BJ (cell line): Measurements from ENCODE around the gene DIAPH1. TPM values are rescaled to one million over a fixed set of nuclear protein-coding genes. Genes with fewer than 3 reads are reported as not detected.

Experiments used
- CTCF ChIA-PET: fragments of 350-600 bp; formaldehyde crosslinking; extraction: SDS; loops from one replicate; lab custom pipeline; 2021; ENCODE audit warnings: antibody characterized with exemption, inconsistent platforms; lab: Yijun Ruan, JAX
- POLR2A ChIA-PET: fragments of 300-600 bp; sonication (Branson Sonifier 250); formaldehyde crosslinking; extraction: SDS; loops from one replicate; lab custom pipeline; 2021; ENCODE audit warnings: antibody characterized with exemption; lab: Charles Lee
- DNase-seq: peaks from one replicate; pipeline ENCODE4 v3.0.0-alpha.2; 2011; ENCODE audit warnings: low read depth
- H3K27me3 ChIP-seq: 2 replicates; pipeline ENCODE4 v1.6.0; 2011; ENCODE audit warnings: low read length; ENCODE audit not compliant: control insufficient read depth, insufficient read depth
- H3K36me3 ChIP-seq: 2 replicates; pipeline ENCODE4 v1.5.1; 2011; ENCODE audit warnings: low read length; ENCODE audit not compliant: control insufficient read depth, insufficient read depth
- H3K4me3 ChIP-seq: 2 replicates; pipeline ENCODE4 v1.5.1; 2011; ENCODE audit warnings: low read depth, mild to moderate bottlenecking, control low read depth, low read length
- polyA plus RNA-seq: library from polyadenylated mRNA; depleted of rRNA; stranded (reverse); fragments of >200 nt; gene quantifications from 2 replicates; pipeline ENCODE4 v1.2.3, GENCODE V29; 2011
- TF ChIP-seq, protein P1 (sequence below): IDR thresholded peaks from 2 replicates; pipeline ENCODE4 v1.5.1; 2011; ENCODE audit warnings: low read depth, mild to moderate bottlenecking, control low read depth, inconsistent platforms, low read length, moderate library complexity; ENCODE audit not compliant: insufficient read depth

The DIAPH1 gene
- polyA plus RNA-seq, 1 experiment = 36.6 TPM

DNA sequence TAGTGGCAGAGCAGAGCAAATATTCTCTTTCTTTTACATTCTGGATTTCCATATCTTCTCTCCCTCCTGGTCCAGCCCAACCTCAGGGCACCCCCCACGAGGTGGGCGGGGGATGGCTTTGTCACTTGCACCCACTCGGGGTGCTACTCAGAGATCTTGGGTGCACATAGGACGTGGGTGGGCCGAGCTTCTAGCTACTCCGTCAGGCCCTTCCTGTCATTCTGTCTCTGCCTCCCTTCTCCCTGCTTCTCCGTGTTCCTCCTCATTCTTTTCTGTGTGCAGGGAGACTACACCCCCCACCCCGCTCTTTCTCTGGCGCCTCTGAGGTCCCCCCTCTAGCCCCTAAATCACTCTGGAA lies 110.4 kb downstream of the DIAPH1 start:
- CTCF ChIA-PET = interaction anchor here (0.6 to 11.0 kb wide), 12 partner anchors 16 to 189 kb away, joined by 3 to 170 read pairs (median 6); partner anchors contain the start of genes PCDHGA10, PCDHGA11, PCDHGA12 and PCDHGC3
- POLR2A ChIA-PET = interaction anchor here (1.1 kb wide), 1 partner anchor 20 kb away, joined by 4 read pairs; the partner anchor contains the start of gene PCDHGC5

GRCh38 chr5:141507387-141508091 lies 111.3 kb downstream of the DIAPH1 start:
- H3K36me3 ChIP-seq = peaks cover 25% of the 10 kb centered on the region
- no peaks in the 10 kb centered on the region for H3K27me3 ChIP-seq
- peak; percentile 60 for DNase-seq
- TF ChIP-seq, protein P1, sequence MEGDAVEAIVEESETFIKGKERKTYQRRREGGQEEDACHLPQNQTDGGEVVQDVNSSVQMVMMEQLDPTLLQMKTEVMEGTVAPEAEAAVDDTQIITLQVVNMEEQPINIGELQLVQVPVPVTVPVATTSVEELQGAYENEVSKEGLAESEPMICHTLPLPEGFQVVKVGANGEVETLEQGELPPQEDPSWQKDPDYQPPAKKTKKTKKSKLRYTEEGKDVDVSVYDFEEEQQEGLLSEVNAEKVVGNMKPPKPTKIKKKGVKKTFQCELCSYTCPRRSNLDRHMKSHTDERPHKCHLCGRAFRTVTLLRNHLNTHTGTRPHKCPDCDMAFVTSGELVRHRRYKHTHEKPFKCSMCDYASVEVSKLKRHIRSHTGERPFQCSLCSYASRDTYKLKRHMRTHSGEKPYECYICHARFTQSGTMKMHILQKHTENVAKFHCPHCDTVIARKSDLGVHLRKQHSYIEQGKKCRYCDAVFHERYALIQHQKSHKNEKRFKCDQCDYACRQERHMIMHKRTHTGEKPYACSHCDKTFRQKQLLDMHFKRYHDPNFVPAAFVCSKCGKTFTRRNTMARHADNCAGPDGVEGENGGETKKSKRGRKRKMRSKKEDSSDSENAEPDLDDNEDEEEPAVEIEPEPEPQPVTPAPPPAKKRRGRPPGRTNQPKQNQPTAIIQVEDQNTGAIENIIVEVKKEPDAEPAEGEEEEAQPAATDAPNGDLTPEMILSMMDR = no peak
- POLR2A ChIA-PET = interaction anchor here (1.1 kb wide), 1 partner anchor 19 kb away, joined by 4 read pairs; the partner anchor contains the start of gene PCDHGC5
- no peak overlapping the region for H3K4me3 ChIP-seq
- CTCF ChIA-PET = interaction anchor here (0.7 to 11.0 kb wide), 13 partner anchors 10 to 188 kb away, joined by 3 to 170 read pairs (median 7); partner anchors contain the start of genes PCDHGA10, PCDHGA11, PCDHGA12 and PCDHGB6

More for the DNA sequence above, 110.4 kb downstream of the DIAPH1 start:
- TF ChIP-seq, protein P1 = no peak
- H3K36me3 ChIP-seq = peaks cover 25% of the 10 kb centered on the region
- H3K4me3 ChIP-seq = peak overlapping the region; percentile 30
- DNase-seq = no peak
- H3K27me3 ChIP-seq = no peaks in the 10 kb centered on the region

- Histone ChIP-seq H3K36me3 (peaks cover 21% of the 10 kb centered on the region), H3K4me3 (no peak overlapping the region), H3K27me3 (no peaks in the 10 kb centered on the region)
- ChIA-PET POLR2A (interaction anchor here (0.7 kb wide), 1 partner anchor 12 kb away, joined by 4 read pairs; no protein-coding TSS in a partner anchor), CTCF (interaction anchor here (0.7 to 11.0 kb wide), 9 partner anchors 9 to 93 kb away, joined by 3 to 170 read pairs (median 10); partner anchors contain the start of genes PCDHGA10, PCDHGC3 and PCDHGC5)
- DNase-seq = no peak
- TF ChIP-seq, protein P1 = no peak
Measured at GRCh38 chr5:141506381-141507155, 112.2 kb downstream of the DIAPH1 start.

- TF ChIP-seq, protein P1 = no peak
- H3K27me3 ChIP-seq = no peaks in the 10 kb centered on the region
- POLR2A ChIA-PET = no interaction called here
- CTCF ChIA-PET = interaction anchor here (0.8 kb wide), 1 partner anchor 9 kb away, joined by 3 read pairs; no protein-coding TSS in a partner anchor
- H3K4me3 ChIP-seq = no peak overlapping the region
- H3K36me3 ChIP-seq = peaks cover 14% of the 10 kb centered on the region
- DNase-seq = no peak
Measured at GRCh38 chr5:141504216-141504615, 114.6 kb downstream of the DIAPH1 start.
